Hematopoietic multipotent progenitor cell (in vitro differentiated cells): Measurements from ENCODE around the gene ZDHHC14. TPM values are rescaled to one million over a fixed set of nuclear protein-coding genes. Genes with fewer than 3 reads are reported as not detected.
A peak's percentile ranks its signal among the peaks of the same experiment; 100 is the strongest.
"Not testable (repeated sequence)": the region's sequence is repeated elsewhere in the genome, so short reads cannot be mapped to it uniquely, and the experiment has no call there.

Experiments used
- DNase-seq, 3 donors: peaks; one replicate each; pipeline ENCODE4 v3.0.0-alpha.2; 2011 to 2015; ENCODE audit warnings: low read depth in 2 of 3, low spot score in 2 of 3
- total RNA-seq: library from RNA; depleted of rRNA; stranded (reverse); fragments of >200 nt; gene quantifications from one replicate; pipeline ENCODE4 v1.2.3, GENCODE V29; 2012

ZDHHC14 gene
- total RNA-seq, 1 donor = 5.9 TPM

DNA sequence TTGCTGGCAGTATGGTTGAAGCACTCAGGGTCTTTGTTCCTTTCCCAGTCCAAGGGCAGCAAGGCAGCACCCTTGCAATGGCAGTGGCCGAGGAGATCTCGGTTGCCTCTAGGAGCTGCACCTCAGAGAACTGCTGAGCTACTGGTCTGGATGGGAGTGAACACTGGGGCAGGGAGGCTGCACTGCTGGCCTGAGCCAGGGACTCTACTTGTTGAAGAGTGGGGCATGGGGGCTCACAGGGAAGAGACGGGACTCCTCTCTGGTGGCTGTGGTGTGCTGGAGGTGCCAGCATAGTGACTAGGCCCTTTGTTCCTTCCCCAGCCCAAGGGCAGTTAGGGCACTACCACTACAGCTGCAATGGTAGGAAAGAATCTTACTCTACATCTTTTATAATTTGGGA is 203.0 kb downstream of the ZDHHC14 start:
- DNase-seq = no peak

- DNase-seq = peak in 1 of 3 donors; percentile 19
Measured at GRCh38 chr6:157585274-157586087, 204.5 kb downstream of the ZDHHC14 start.

- DNase-seq = no peak
Measured at GRCh38 chr6:157586088-157586414, 205.1 kb downstream of the ZDHHC14 start.

- no peak for DNase-seq
Measured at GRCh38 chr6:157586476-157587126, 205.6 kb downstream of the ZDHHC14 start.

GRCh38 chr6:157587127-157587926 is 206.3 kb downstream of the ZDHHC14 start:
- no peak for DNase-seq

GRCh38 chr6:157590654-157591053 is 209.7 kb downstream of the ZDHHC14 start:
- DNase-seq = not testable (repeated sequence)

DNA sequence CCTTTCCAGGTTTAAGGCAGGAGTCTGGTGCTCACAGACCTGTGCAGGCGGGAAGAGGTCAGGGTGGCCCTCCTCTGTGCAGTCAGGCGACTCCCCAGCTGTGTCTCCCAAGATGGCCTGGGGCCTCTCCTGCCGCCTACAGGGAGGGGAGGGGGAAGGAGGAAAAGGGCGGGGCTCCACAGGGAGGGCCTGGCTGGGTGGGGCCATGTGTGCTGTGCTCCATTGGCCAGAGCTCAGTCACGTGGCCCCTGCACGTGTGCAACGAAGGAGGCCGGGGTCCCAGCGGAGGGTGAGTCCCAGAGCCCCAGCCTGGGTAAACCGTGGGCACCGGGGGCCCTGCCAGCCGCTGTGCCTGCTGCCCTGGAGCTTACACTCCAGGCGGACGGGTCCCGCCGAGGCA is 211.6 kb downstream of the ZDHHC14 start:
- no peak for DNase-seq

GRCh38 chr6:157592980-157593379 is 212.0 kb downstream of the ZDHHC14 start:
- DNase-seq = no peak

- DNase-seq = no peak
Measured at GRCh38 chr6:157593596-157593995, 212.6 kb downstream of the ZDHHC14 start.

GRCh38 chr6:157594292-157594691 is 213.3 kb downstream of the ZDHHC14 start:
- no peak for DNase-seq

- DNase-seq = no peak
Measured at GRCh38 chr6:157595768-157596167, 214.8 kb downstream of the ZDHHC14 start.

DNA sequence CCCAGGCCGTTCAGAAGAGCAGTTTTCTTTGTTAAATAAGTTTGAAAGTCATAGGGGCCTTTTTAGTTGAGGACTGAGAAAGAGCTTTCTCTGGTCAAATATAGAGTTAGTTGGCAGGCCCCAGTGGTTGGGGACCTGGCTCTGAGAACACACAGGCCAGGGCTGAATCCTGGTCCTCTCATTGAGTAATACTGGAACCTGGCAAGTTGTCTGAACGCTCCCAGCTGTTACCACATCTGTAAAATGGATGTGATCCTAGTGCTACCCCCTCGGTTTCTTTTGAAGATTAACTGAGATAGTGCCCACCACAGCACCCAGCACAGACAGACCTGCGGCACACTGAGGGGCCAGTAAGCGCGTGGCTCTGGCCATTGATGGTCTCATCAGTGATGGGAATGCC is 215.5 kb downstream of the ZDHHC14 start:
- DNase-seq = no peak

DNA sequence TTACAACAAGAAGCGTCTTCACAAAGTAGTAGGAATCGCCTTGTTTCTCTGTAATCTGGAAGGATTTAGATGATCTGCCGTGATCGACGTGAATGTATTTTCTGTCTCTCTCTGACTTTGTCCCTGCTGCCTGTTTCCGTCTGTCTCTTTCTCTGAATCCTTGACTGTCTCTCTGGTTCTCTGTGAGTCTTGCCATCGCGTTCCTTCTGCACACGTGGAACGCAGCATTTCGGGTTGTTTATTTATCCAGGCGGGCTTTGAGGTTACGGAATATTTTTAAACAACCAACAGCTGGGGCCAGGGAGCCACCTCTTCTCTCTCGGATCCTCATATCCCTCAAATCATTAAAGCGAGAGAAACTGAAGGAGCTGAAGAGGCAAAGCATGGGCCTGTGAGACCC is 215.9 kb downstream of the ZDHHC14 start:
- no peak for DNase-seq

GRCh38 chr6:157597461-157598312 is 216.7 kb downstream of the ZDHHC14 start:
- DNase-seq = peak in 2 of 3 donors; percentile 38 to 66

- DNase-seq = no peak
Measured at GRCh38 chr6:157599191-157599590, 218.2 kb downstream of the ZDHHC14 start.

- DNase-seq = no peak
Measured at GRCh38 chr6:157600807-157601206, 219.8 kb downstream of the ZDHHC14 start.

DNA sequence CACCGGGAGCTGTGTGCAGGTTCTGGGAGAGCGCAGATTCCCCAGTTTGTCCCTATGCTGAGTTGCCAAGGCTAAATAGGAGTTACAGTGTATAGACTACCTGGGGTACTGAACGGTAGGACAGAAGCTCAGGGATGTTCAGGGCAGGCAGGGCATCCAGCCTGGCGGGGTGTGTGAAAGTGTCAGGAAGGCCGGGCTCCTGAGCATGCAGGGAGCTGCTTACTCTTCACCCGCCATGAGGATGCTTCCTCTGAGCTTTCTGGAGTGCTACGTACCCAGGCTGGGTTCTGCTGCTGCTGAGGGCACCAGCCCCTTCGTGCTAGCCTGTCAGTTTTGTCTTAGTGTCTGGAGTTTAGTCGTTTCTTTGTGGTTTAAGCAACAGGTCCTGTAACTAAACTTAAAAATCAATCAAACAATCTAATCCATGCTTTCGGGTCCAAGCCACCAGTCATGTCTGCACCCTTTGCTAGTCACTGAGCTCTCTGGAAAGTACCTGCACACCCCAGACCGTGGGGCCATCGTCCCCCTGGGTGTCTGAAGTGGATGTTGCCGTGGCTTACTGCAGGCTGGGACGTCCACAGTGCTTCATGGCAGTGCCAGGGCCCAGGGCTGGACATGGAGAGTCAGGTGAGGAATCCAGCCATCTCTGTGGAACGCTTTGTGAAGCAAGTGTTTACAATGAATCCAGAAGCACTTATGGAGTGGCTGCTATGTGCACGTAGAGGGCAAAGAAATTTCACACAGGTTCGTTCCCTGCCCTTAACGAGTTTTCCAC is 221.7 kb downstream of the ZDHHC14 start:
- DNase-seq = no peak

- DNase-seq = no peak
Measured at GRCh38 chr6:157603314-157603940, 222.4 kb downstream of the ZDHHC14 start.

- no peak for DNase-seq
Measured at GRCh38 chr6:157603971-157604370, 223.0 kb downstream of the ZDHHC14 start.
